CD4-positive, alpha-beta memory T cell (primary cell): Measurements from ENCODE around the gene HSD3B7. TPM values are rescaled to one million over a fixed set of nuclear protein-coding genes. Genes with fewer than 3 reads are reported as not detected.

Experiments used
- CTCF ChIA-PET: fragments of 350-600 bp; sonication (Branson Sonifier 250); formaldehyde crosslinking; loops from one replicate; lab custom pipeline; 2021; ENCODE audit warnings: inconsistent platforms; ENCODE audit not compliant: partially characterized antibody; lab: Charles Lee
- POLR2A ChIA-PET: fragments of 350-600 bp; sonication (Branson Sonifier 250); formaldehyde crosslinking; loops from one replicate; lab custom pipeline; 2021; ENCODE audit not compliant: partially characterized antibody; lab: Charles Lee
- DNase-seq, 5 donors: peaks; one replicate each; pipeline versions ENCODE4 v3.0.0 to v3.0.0-alpha.2; 2020 to 2022; ENCODE audit warnings: mixed read lengths in 1 of 5
- H3K27ac ChIP-seq: one replicate; pipeline ENCODE4 v1.7.0; 2013; ENCODE audit warnings: low read depth, low read length
- H3K27me3 ChIP-seq: 2 replicates; pipeline ENCODE4 v1.7.0; 2013; ENCODE audit warnings: mild to moderate bottlenecking, low read length, moderate library complexity; ENCODE audit not compliant: insufficient read depth
- H3K36me3 ChIP-seq: 2 replicates; pipeline ENCODE4 v1.7.0; 2013; ENCODE audit warnings: mild to moderate bottlenecking, low read length, moderate library complexity; ENCODE audit not compliant: insufficient read depth
- H3K4me1 ChIP-seq: 2 replicates; pipeline ENCODE4 v1.7.0; 2013; ENCODE audit warnings: mild to moderate bottlenecking, low read length, moderate library complexity; ENCODE audit not compliant: insufficient read depth
- H3K4me3 ChIP-seq, 2 donors: one replicate each; pipeline ENCODE4 v1.7.0; 2013; ENCODE audit warnings: low read length in 2 of 2, mild to moderate bottlenecking in 1 of 2
- H3K9me3 ChIP-seq, 2 donors: one replicate each; pipeline ENCODE4 v1.7.0; 2013; ENCODE audit warnings: low read length in 2 of 2, control low read depth in 1 of 2; ENCODE audit not compliant: control insufficient read depth in 1 of 2
- H3K27ac Mint-ChIP-seq, 7 donors: one replicate each; pipeline ENCODE4 v1.8.0; 2020 to 2021; ENCODE audit warnings: mixed read lengths in 7 of 7, mild to moderate bottlenecking in 6 of 7, inconsistent platforms in 3 of 7, moderate library complexity in 3 of 7
- H3K27me3 Mint-ChIP-seq, 2 donors: one replicate each; pipeline ENCODE4 v1.8.0; 2020 to 2021; ENCODE audit warnings: mixed read lengths in 2 of 2
- H3K36me3 Mint-ChIP-seq, 2 donors: one replicate each; pipeline ENCODE4 v1.8.0; 2020 to 2021; ENCODE audit warnings: mixed read lengths in 2 of 2, inconsistent platforms in 1 of 2, mild to moderate bottlenecking in 1 of 2
- H3K4me1 Mint-ChIP-seq, 4 donors: one replicate each; pipeline ENCODE4 v1.8.0; 2020 to 2021; ENCODE audit warnings: mixed read lengths in 4 of 4, mild to moderate bottlenecking in 1 of 4
- H3K4me3 Mint-ChIP-seq, 8 donors: one replicate each; pipeline ENCODE4 v1.8.0; 2020 to 2021; ENCODE audit warnings: mixed read lengths in 8 of 8, mild to moderate bottlenecking in 7 of 8, moderate library complexity in 6 of 8, inconsistent platforms in 3 of 8
- H3K9me3 Mint-ChIP-seq, 8 donors: one replicate each; pipeline ENCODE4 v1.8.0; 2020 to 2021; ENCODE audit warnings: mixed read lengths in 8 of 8, mild to moderate bottlenecking in 5 of 8, inconsistent platforms in 3 of 8, moderate library complexity in 1 of 8
- intact Hi-C: fragments of 100-400 bp; cut with micrococcal nuclease; formaldehyde crosslinking; loops from one replicate; pipeline ENCODE4 v1.15.1; 2023
- polyA plus RNA-seq, 2 donors: library from polyadenylated mRNA; unstranded; fragments of 300-500 nt; fragmentation: Illumina TruSeq; gene quantifications; one replicate each; pipeline ENCODE4 v1.2.3, GENCODE V29; 2021
- total RNA-seq, 2 experiments: library from RNA; stranded (reverse); gene quantifications; one replicate each; pipeline ENCODE4 v1.2.3, GENCODE V29; 2021

HSD3B7 gene
- total and polyA plus RNA-seq, 4 experiments from 2014 or later, result 0.08 to 4.3 (median 2.4) TPM

GRCh38 chr16:30964574-30965226, 20.3 kb upstream of the HSD3B7 start:
- no peaks in the 10 kb centered on the region for H3K9me3 ChIP-seq
- ChIA-PET CTCF (no interaction called here), POLR2A (no interaction called here)
- H3K27ac ChIP-seq, result no peak overlapping the region
- intact Hi-C loops, result no loop called here
- peak in 1 of 5 donors; percentile 11 for DNase-seq
- peaks cover 9 to 17% (median 11%) of the 10 kb centered on the region in 4 donors for H3K4me1 Mint-ChIP-seq
- H3K36me3 ChIP-seq, result peaks cover 67% of the 10 kb centered on the region
- H3K27me3 ChIP-seq, result no peaks in the 10 kb centered on the region
- H3K9me3 Mint-ChIP-seq, result peaks cover 0 to 2% (median 0%) of the 10 kb centered on the region in 8 donors
- peak overlapping the region in 2 of 7 donors; percentile 10 to 86 for H3K27ac Mint-ChIP-seq
- no peaks in the 10 kb centered on the region for H3K27me3 Mint-ChIP-seq
- peaks cover 2% of the 10 kb centered on the region for H3K4me1 ChIP-seq
- peaks cover 54 to 72% of the 10 kb centered on the region in 2 donors for H3K36me3 Mint-ChIP-seq
- H3K4me3 ChIP-seq, result no peak overlapping the region
- no peak overlapping the region for H3K4me3 Mint-ChIP-seq

DNA sequence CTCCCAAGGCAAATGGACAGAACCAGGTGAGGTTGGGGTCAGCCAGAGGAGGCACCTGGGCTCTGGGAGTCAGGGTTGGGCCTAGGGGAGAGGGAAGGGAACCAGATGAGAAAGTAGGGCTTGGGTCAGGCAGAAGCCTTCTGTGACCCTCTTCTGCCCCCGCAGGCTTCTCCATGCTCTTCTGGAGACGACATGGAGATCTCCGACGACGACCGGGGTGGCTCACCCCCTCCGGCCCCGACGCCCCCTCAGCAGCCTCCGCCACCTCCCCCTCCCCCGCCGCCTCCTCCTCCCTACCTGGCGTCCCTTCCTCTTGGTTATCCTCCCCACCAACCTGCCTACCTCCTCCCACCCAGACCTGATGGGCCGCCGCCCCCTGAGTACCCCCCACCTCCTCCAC, 19.6 kb upstream of the HSD3B7 start:
- DNase-seq, result peak in 1 of 5 donors; percentile 4
- intact Hi-C loops, result no loop called here
- Mint-ChIP-seq H3K4me3 (no peak overlapping the region), H3K27me3 (no peaks in the 10 kb centered on the region), H3K9me3 (peaks cover 0 to 2% (median 0%) of the 10 kb centered on the region in 8 donors), H3K36me3 (peaks cover 49 to 66% of the 10 kb centered on the region in 2 donors), H3K4me1 (peaks cover 1 to 10% (median 4%) of the 10 kb centered on the region in 4 donors), H3K27ac (no peak overlapping the region)
- ChIA-PET CTCF (no interaction called here), POLR2A (interaction anchor here (1.1 kb wide), 1 partner anchor 8 kb away, joined by 3 read pairs; the partner anchor contains the start of gene SETD1A)
- no peaks in the 10 kb centered on the region for H3K4me1 ChIP-seq
- H3K36me3 ChIP-seq, result peaks cover 67% of the 10 kb centered on the region
- H3K27ac ChIP-seq, result no peak overlapping the region
- H3K27me3 ChIP-seq, result no peaks in the 10 kb centered on the region
- H3K9me3 ChIP-seq, result no peaks in the 10 kb centered on the region
- no peak overlapping the region for H3K4me3 ChIP-seq

DNA sequence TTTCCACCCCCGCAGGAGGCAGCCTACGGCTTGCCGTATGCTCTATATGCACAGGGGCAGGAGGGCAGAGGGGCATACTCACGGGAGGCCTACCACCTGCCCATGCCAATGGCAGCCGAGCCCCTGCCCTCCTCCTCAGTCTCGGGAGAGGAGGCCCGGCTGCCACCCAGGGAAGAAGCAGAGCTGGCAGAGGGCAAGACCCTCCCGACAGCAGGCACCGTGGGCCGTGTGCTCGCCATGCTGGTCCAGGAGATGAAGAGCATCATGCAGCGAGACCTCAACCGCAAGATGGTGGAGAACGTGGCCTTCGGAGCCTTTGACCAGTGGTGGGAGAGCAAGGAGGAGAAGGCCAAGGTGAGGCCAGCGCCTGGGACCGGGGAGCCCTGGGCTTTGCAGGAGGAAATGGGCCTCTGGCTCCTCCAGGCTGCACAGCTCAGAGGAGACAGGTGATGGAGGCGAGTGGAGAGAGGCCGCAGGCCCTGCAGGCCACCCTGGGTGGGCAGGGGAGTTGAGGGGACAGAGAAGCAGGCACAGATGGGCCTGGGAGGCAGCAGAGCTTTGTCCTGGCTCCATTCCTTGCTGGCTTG, 18.9 kb upstream of the HSD3B7 start:
- Mint-ChIP-seq H3K9me3 (peaks cover 0 to 2% (median 0%) of the 10 kb centered on the region in 8 donors), H3K4me3 (no peak overlapping the region), H3K27ac (no peak overlapping the region), H3K4me1 (peaks cover 0 to 9% (median 5%) of the 10 kb centered on the region in 4 donors), H3K27me3 (no peaks in the 10 kb centered on the region), H3K36me3 (peaks cover 52 to 70% of the 10 kb centered on the region in 2 donors)
- DNase-seq, result peak in 1 of 5 donors; percentile 26
- intact Hi-C loops, result no loop called here
- H3K4me1 ChIP-seq, result no peaks in the 10 kb centered on the region
- peaks cover 70% of the 10 kb centered on the region for H3K36me3 ChIP-seq
- no peaks in the 10 kb centered on the region for H3K27me3 ChIP-seq
- no peak overlapping the region for H3K4me3 ChIP-seq
- ChIA-PET CTCF (interaction anchor here (0.6 to 1.3 kb wide), 2 partner anchors 17 to 135 kb away, joined by 3 read pairs; no protein-coding TSS in a partner anchor), POLR2A (interaction anchor here (1.1 kb wide), 1 partner anchor 9 kb away, joined by 3 read pairs; the partner anchor contains the start of gene SETD1A)
- no peak overlapping the region for H3K27ac ChIP-seq
- H3K9me3 ChIP-seq, result no peaks in the 10 kb centered on the region

DNA sequence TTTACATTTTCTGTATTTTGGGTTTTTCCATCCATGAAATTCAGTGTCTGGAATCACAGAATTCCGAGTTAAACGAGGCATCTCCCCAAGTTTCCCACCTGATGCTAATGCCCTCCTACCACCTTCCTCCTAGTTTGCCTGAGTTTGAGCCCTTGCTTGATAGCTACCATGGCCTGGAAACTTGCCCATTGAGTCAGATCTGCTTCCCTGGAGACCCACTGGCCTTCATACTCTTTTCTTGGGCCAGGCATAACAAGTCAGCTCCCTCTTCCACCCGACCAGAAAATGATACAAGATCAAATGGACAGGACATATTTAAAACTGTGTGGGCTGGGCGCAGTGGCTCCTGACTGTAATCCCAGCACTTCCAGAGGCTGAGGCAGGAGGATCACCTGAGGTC, 17.2 kb upstream of the HSD3B7 start:
- POLR2A ChIA-PET, result interaction anchor here (1.4 kb wide), 1 partner anchor 18 kb away, joined by 3 read pairs; no protein-coding TSS in a partner anchor
- no peak overlapping the region for H3K27ac ChIP-seq
- CTCF ChIA-PET, result no interaction called here
- H3K27me3 ChIP-seq, result no peaks in the 10 kb centered on the region
- H3K9me3 ChIP-seq, result no peaks in the 10 kb centered on the region
- H3K4me1 ChIP-seq, result no peaks in the 10 kb centered on the region
- peak in 1 of 5 donors; percentile 6 for DNase-seq
- Mint-ChIP-seq H3K27me3 (no peaks in the 10 kb centered on the region), H3K36me3 (peaks cover 56 to 70% of the 10 kb centered on the region in 2 donors), H3K4me3 (peak overlapping the region in 1 of 8 donors; percentile 63), H3K27ac (peak overlapping the region in 1 of 7 donors; percentile 44), H3K4me1 (peaks cover 0 to 7% (median 4%) of the 10 kb centered on the region in 4 donors), H3K9me3 (peaks cover 0 to 2% (median 0%) of the 10 kb centered on the region in 8 donors)
- peaks cover 68% of the 10 kb centered on the region for H3K36me3 ChIP-seq
- intact Hi-C loops, result no loop called here
- no peak overlapping the region for H3K4me3 ChIP-seq

DNA sequence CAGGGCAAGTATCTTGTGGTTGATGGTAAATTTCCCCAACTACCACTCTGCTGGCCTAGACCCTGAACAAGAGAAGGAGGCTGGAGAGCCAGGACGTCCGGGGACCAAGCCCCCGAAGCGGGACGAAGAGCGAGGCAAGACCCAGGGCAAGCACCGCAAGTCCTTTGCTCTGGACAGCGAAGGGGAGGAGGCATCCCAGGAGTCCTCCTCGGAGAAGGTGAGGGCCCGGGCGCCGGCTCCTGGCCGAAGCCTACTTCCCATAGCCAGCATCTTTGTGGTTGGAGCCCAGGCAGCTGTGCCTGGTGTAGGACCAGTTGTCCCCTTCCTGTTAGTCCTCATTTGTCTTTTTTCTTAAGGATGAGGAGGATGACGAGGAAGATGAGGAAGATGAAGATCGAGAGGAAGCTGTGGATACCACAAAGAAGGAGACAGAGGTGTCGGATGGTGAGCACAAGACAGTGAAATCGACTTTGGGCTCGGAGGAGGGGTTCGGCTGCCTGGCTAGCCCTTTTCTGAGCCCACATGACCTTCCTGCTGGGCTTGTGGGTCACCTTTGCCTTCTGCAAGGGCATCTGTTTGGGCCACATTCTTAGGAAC, 15.7 kb upstream of the HSD3B7 start:
- peaks cover 73% of the 10 kb centered on the region for H3K36me3 ChIP-seq
- Mint-ChIP-seq H3K4me1 (peaks cover 0 to 11% (median 3%) of the 10 kb centered on the region in 4 donors), H3K27ac (peak overlapping the region in 1 of 7 donors; percentile 70), H3K36me3 (peaks cover 58 to 72% of the 10 kb centered on the region in 2 donors), H3K4me3 (peak overlapping the region in 1 of 8 donors; percentile 59), H3K9me3 (peaks cover 0 to 2% (median 0%) of the 10 kb centered on the region in 8 donors), H3K27me3 (no peaks in the 10 kb centered on the region)
- no peaks in the 10 kb centered on the region for H3K4me1 ChIP-seq
- no peak overlapping the region for H3K4me3 ChIP-seq
- peak in 1 of 5 donors; percentile 9 for DNase-seq
- ChIA-PET POLR2A (interaction anchor here (1.1 to 1.5 kb wide), 3 partner anchors 9 to 19 kb away, joined by 3 to 4 read pairs (median 3); partner anchors contain the start of gene SETD1A), CTCF (interaction anchor here (1.6 kb wide), 1 partner anchor 15 kb away, joined by 4 read pairs; the partner anchor contains the start of gene HSD3B7)
- H3K27ac ChIP-seq, result no peak overlapping the region
- intact Hi-C loops, result no loop called here
- no peaks in the 10 kb centered on the region for H3K27me3 ChIP-seq
- no peaks in the 10 kb centered on the region for H3K9me3 ChIP-seq

DNA sequence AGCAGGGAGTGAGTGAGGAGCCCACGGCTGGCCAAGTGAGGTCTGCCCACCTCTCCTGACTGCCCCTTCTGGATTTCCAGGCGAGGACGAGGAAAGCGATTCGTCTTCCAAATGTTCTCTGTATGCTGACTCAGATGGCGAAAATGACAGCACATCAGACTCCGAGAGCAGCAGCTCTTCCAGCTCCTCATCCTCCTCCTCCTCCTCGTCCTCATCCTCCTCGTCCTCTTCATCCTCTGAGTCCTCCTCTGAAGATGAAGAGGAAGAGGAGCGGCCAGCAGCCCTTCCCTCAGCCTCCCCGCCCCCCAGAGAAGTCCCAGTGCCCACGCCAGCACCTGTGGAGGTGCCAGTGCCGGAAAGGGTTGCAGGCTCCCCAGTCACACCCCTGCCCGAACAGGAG, 13.7 kb upstream of the HSD3B7 start:
- H3K9me3 ChIP-seq, result no peaks in the 10 kb centered on the region
- no peaks in the 10 kb centered on the region for H3K27me3 ChIP-seq
- no peak overlapping the region for H3K4me3 Mint-ChIP-seq
- no peaks in the 10 kb centered on the region for H3K27me3 Mint-ChIP-seq
- H3K4me1 Mint-ChIP-seq, result peaks cover 0 to 12% (median 3%) of the 10 kb centered on the region in 4 donors
- intact Hi-C loops, result no loop called here
- no peaks in the 10 kb centered on the region for H3K4me1 ChIP-seq
- H3K36me3 ChIP-seq, result peaks cover 68% of the 10 kb centered on the region
- DNase-seq, result no peak
- H3K27ac Mint-ChIP-seq, result peak overlapping the region in 1 of 7 donors; percentile 30
- CTCF ChIA-PET, result interaction anchor here (1.6 kb wide), 1 partner anchor 13 kb away, joined by 4 read pairs; the partner anchor contains the start of gene HSD3B7
- H3K36me3 Mint-ChIP-seq, result peaks cover 59 to 71% of the 10 kb centered on the region in 2 donors
- H3K27ac ChIP-seq, result no peak overlapping the region
- no peaks in the 10 kb centered on the region for H3K9me3 Mint-ChIP-seq
- POLR2A ChIA-PET, result no interaction called here
- H3K4me3 ChIP-seq, result no peak overlapping the region
